ENCODE measurements around the gene PRRC2A. TPM values are rescaled to one million over a fixed set of nuclear protein-coding genes. Genes with fewer than 3 reads are reported as not detected.

The PRRC2A gene
- total RNA-seq, 3 donors from 2014 or later (not counting 1 experiment from before 2014, with no cell fraction given), result 264 to 294 (median 294) TPM

- H3K27ac Mint-ChIP-seq, result no peak overlapping the region
These were observed 9.5 kb upstream of the PRRC2A start for GRCh38 chr6:31610968-31611367.

GRCh38 chr6:31614075-31614619 lies 6.4 kb upstream of the PRRC2A start:
- H3K27ac ChIP-seq (ENCODE audit: low read length), result no peak overlapping the region

More at GRCh38 chr6:31610968-31611367, 9.5 kb upstream of the PRRC2A start:
- Mint-ChIP-seq H3K4me1 (no peaks in the 10 kb centered on the region), H3K4me3 (no peak overlapping the region), H3K27me3 (ENCODE audit: low read depth in 2 of 2) (no peaks in the 10 kb centered on the region), H3K36me3 (no peaks in the 10 kb centered on the region), H3K9me3 (no peaks in the 10 kb centered on the region)
- 95% methylated on average over 4 of the region's 4 CpGs for WGBS (ENCODE audit: insufficient coverage)
- no peak for TF ChIP-seq CTCF (IDR thresholded peaks at IDR 0.05)
- Histone ChIP-seq H3K9me3 (ENCODE audit: control insufficient read depth, insufficient read depth, low read length) (no peaks in the 10 kb centered on the region), H3K4me3 (ENCODE audit: low read length) (no peak overlapping the region), H3K36me3 (ENCODE audit: control insufficient read depth, insufficient read depth, low read length) (no peaks in the 10 kb centered on the region), H3K27ac (ENCODE audit: low read length) (no peak overlapping the region), H3K27me3 (ENCODE audit: control insufficient read depth, insufficient read depth, low read length) (no peaks in the 10 kb centered on the region), H3K4me1 (ENCODE audit: control insufficient read depth, insufficient read depth, low read length) (peaks cover 10% of the 10 kb centered on the region)
- no peak for DNase-seq
- ATAC-seq, result no peak
- intact Hi-C loops (cut with micrococcal nuclease), result no loop called here

DNA sequence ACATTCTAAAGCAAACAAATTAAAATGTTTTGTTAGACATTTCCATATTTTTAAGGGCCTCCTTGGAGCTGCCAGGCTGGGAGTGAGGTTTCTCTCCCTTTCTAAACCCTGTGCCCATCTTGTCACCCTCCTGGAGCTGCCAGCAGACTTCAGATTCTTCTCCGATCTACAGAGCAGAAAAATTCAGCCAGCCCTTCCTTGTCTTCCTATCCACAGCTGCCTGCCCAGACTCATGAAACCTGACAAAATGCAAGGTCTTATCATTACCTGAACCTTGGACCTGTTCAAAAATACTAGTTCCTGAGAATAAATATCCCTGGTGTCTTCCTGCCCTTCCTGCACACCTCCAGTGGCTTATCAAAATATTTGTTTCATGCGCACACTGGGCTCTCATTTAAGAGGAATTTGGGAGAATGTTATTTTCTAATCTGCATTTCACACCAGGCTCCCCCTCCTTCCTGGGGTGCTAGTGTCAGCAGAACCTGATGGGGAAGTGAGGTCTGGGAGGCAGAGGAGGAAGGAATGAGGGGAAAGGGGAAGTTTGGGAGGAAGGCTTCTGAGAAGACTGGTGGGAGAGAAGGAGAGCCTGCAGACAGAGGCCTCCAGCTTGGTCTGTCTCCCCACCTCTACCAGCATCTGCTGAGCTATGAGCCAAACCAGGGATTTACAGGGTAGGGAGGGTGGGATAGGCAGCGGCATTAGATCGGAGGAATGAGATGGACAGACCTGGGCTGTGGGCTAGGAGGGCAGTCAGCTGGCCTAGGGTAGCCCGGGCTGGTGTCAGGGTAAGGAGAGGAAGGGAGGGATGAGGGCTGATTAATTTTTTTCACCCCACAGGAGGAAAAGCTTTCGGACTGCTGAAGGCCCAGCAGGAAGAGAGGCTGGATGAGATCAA lies 5.6 kb upstream of the PRRC2A start, which contains the start of gene AIF1:
AIF1 (plus strand) TSS at position 551 of the 895 bp plus-strand sequence; CDS start at position 647, 96 bp downstream.
- no peak for ATAC-seq
- intact Hi-C loops (cut with micrococcal nuclease), result no loop called here

More at GRCh38 chr6:31614075-31614619, 6.4 kb upstream of the PRRC2A start:
- no peaks in the 10 kb centered on the region for H3K27me3 Mint-ChIP-seq (ENCODE audit: low read depth in 2 of 2)
- no peaks in the 10 kb centered on the region for H3K27me3 ChIP-seq (ENCODE audit: control insufficient read depth, insufficient read depth, low read length)
- no peaks in the 10 kb centered on the region for H3K4me1 Mint-ChIP-seq
- no peak for TF ChIP-seq CTCF (IDR thresholded peaks at IDR 0.05)
- WGBS (ENCODE audit: insufficient coverage), result 76% methylated on average over 5 of the region's 8 CpGs
- H3K36me3 ChIP-seq (ENCODE audit: control insufficient read depth, insufficient read depth, low read length), result no peaks in the 10 kb centered on the region
- H3K4me3 ChIP-seq (ENCODE audit: low read length), result no peak overlapping the region
- no peak overlapping the region for H3K4me3 Mint-ChIP-seq
- no peak for DNase-seq
- intact Hi-C loops (cut with micrococcal nuclease), result no loop called here
- peaks cover 14% of the 10 kb centered on the region for H3K4me1 ChIP-seq (ENCODE audit: control insufficient read depth, insufficient read depth, low read length)
- no peak overlapping the region for H3K27ac Mint-ChIP-seq
- ATAC-seq, result no peak
- no peaks in the 10 kb centered on the region for H3K9me3 ChIP-seq (ENCODE audit: control insufficient read depth, insufficient read depth, low read length)
- no peaks in the 10 kb centered on the region for H3K9me3 Mint-ChIP-seq
- no peaks in the 10 kb centered on the region for H3K36me3 Mint-ChIP-seq

More for the DNA sequence above, 5.6 kb upstream of the PRRC2A start, which contains the start of gene AIF1:
- TF ChIP-seq CTCF (IDR thresholded peaks at IDR 0.05), result no peak
- peaks cover 0 to under 1% of the 10 kb centered on the region in 2 donors for H3K4me1 Mint-ChIP-seq
- no peaks in the 10 kb centered on the region for H3K36me3 ChIP-seq (ENCODE audit: control insufficient read depth, insufficient read depth, low read length)
- DNase-seq, result no peak
- 32% methylated on average over 5 of the region's 6 CpGs for WGBS (ENCODE audit: insufficient coverage)
- H3K27ac ChIP-seq (ENCODE audit: low read length), result no peak within 1 kb of the TSS
- H3K27me3 Mint-ChIP-seq (ENCODE audit: low read depth in 2 of 2), result no peaks in the 10 kb centered on the region
- no peak within 1 kb of the TSS for H3K4me3 Mint-ChIP-seq
- no peaks in the 10 kb centered on the region for H3K27me3 ChIP-seq (ENCODE audit: control insufficient read depth, insufficient read depth, low read length)
- H3K4me3 ChIP-seq (ENCODE audit: low read length), result no peak within 1 kb of the TSS
- no peaks in the 10 kb centered on the region for H3K9me3 Mint-ChIP-seq
- no peak within 1 kb of the TSS for H3K27ac Mint-ChIP-seq
- no peaks in the 10 kb centered on the region for H3K9me3 ChIP-seq (ENCODE audit: control insufficient read depth, insufficient read depth, low read length)
- H3K36me3 Mint-ChIP-seq, result no peaks in the 10 kb centered on the region
- peaks cover 17% of the 10 kb centered on the region for H3K4me1 ChIP-seq (ENCODE audit: control insufficient read depth, insufficient read depth, low read length)

Measured in natural killer cell (primary cell).